ENCODE results near the gene IL31. TPM values are rescaled to one million over a fixed set of nuclear protein-coding genes. Genes with fewer than 3 reads are reported as not detected.
A peak's percentile ranks its signal among the peaks of the same experiment; 100 is the strongest.

IL31 gene
- total and polyA plus RNA-seq, 2 donors (not counting 3 experiments of a cell fraction or from before 2014, with no cell fraction given) = not detected

DNA sequence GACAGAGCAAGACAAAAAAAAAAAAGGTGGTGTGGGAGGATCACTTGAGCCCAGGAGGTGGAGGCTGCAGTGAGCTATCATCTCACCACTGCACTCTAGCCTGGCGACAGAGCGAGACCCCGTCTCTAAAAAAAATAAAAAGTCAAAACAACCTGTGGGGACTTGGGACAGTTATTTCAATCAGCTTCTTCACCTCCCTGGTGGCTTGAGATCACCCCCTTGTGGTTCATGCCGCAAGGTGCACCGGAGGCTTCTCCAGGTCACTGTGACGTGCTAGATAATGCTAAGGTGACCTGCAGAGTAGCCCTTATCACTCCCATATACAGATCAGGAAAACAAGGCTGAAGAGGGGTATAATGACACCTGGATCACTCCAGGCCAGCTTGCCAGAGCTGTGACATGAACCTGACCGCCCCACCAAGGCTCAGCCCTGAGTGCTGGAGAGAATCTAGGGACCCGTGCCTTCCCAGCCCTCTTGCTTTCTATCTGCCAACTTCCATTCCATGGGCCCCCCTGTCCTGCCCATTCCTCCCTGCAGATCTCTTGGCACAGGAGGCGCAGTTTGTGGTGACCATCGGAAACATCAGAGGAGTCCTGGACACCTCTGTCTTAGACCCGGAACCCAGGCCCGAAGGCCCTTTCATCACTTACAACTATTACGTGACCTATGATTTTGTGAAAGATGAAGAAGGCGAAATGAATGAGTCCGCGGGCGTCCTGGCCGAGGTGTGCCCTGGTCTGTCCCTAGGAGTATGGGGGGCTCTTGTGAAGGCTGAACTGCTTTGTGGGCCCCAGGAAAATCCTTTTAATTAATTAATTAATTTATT, 17.0 kb upstream of the IL31 start:
- peak; percentile 88 for FAIRE-seq
- Histone ChIP-seq H3K9ac (replicated peaks; ENCODE audit: extremely low read depth, insufficient read depth, low read length) (no peak overlapping the region), H2AFZ (ENCODE audit: low read depth, low read length) (no peak overlapping the region), H3K4me1 (ENCODE audit: control insufficient read depth, extremely low read depth, insufficient read depth, low read length) (no peaks in the 10 kb centered on the region), H3K9me1 (replicated peaks; ENCODE audit: control insufficient read depth, extremely low read depth, insufficient read depth, low read length) (no peaks in the 10 kb centered on the region), H3K27ac (ENCODE audit: insufficient read depth, low read depth, low read length) (no peak overlapping the region), H3K79me2 (ENCODE audit: control insufficient read depth, insufficient read depth, low read length) (no peaks in the 10 kb centered on the region), H3K9me3 (replicated peaks; ENCODE audit: control insufficient read depth, insufficient read depth, low read length) (no peaks in the 10 kb centered on the region), H3K36me3 (ENCODE audit: control insufficient read depth in 2 of 2, extremely low read depth in 1 of 2, insufficient read depth in 2 of 2, low read length in 2 of 2) (no peaks in the 10 kb centered on the region), H3K4me2 (ENCODE audit: insufficient read depth, low read length) (no peak overlapping the region), H4K20me1 (replicated peaks; ENCODE audit: control insufficient read depth, extremely low read depth, insufficient read depth, low read length) (no peaks in the 10 kb centered on the region), H3K4me3 (replicated peaks in 1 of 3; ENCODE audit: insufficient read depth in 1 of 3, low read depth in 1 of 3, low read length in 3 of 3) (no peak overlapping the region), H3K27me3 (ENCODE audit: control insufficient read depth in 2 of 2, insufficient read depth in 2 of 2, low read length in 2 of 2) (no peaks in the 10 kb centered on the region)
- TF ChIP-seq POLR2A (IDR thresholded peaks at IDR 0.05; ENCODE audit: low read depth, low read length) = no peak
- TF ChIP-seq FOS (IDR thresholded peaks at IDR 0.05; ENCODE audit: borderline replicate concordance, insufficient read depth, low read length) = no peak
- TF ChIP-seq, protein P1, sequence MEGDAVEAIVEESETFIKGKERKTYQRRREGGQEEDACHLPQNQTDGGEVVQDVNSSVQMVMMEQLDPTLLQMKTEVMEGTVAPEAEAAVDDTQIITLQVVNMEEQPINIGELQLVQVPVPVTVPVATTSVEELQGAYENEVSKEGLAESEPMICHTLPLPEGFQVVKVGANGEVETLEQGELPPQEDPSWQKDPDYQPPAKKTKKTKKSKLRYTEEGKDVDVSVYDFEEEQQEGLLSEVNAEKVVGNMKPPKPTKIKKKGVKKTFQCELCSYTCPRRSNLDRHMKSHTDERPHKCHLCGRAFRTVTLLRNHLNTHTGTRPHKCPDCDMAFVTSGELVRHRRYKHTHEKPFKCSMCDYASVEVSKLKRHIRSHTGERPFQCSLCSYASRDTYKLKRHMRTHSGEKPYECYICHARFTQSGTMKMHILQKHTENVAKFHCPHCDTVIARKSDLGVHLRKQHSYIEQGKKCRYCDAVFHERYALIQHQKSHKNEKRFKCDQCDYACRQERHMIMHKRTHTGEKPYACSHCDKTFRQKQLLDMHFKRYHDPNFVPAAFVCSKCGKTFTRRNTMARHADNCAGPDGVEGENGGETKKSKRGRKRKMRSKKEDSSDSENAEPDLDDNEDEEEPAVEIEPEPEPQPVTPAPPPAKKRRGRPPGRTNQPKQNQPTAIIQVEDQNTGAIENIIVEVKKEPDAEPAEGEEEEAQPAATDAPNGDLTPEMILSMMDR (IDR thresholded peaks at IDR 0.05; ENCODE audit: extremely low read depth in 1 of 2, insufficient read depth in 1 of 2, low read depth in 1 of 2, low read length in 2 of 2) = peak; percentile 78 to 86
- ChIA-PET CTCF (interaction anchor here (0.6 to 6.1 kb wide), 36 partner anchors 8 to 274 kb away, joined by 3 to 115 read pairs (median 4); partner anchors contain the start of genes CFAP251 and LRRC43), POLR2A (no interaction called here)
- intact Hi-C loops (cut with micrococcal nuclease) (loop anchor here (1.0 kb wide), 3 partner anchors 31 to 137 kb away; no protein-coding TSS in a partner anchor), dilution Hi-C loops (cut with MboI; ENCODE audit: extremely low pct_ligation_motif_present, low sequenced_read_pairs) (no loop called here)
- no TSS peak for BruUV-seq (replicated peaks)
- peak; percentile 75 for DNase-seq (ENCODE audit: low read depth, low spot score)

Measured in endothelial cell of umbilical vein (primary cell).